ENCODE measurements around the gene MAD1L1.

Gene MAD1L1

GRCh38 chr7:1787241-1787640, 445.5 kb downstream of the MAD1L1 start:
- no peak for TF ChIP-seq CTCF (IDR thresholded peaks at IDR 0.05; ENCODE audit: low read depth, low read length, missing control alignments)
- no peak overlapping the region for H3K4me3 ChIP-seq (replicated peaks; ENCODE audit: low read depth, low read length)
- no peak for DNase-seq (ENCODE audit: extremely low read depth, low read depth)

GRCh38 chr7:1785839-1786238, 446.9 kb downstream of the MAD1L1 start:
- TF ChIP-seq CTCF (IDR thresholded peaks at IDR 0.05; ENCODE audit: low read depth, low read length, missing control alignments): no peak
- no peak overlapping the region for H3K4me3 ChIP-seq (replicated peaks; ENCODE audit: low read depth, low read length)
- DNase-seq (ENCODE audit: extremely low read depth, low read depth): no peak

GRCh38 chr7:1781369-1781768, 451.4 kb downstream of the MAD1L1 start:
- no peak overlapping the region for H3K4me3 ChIP-seq (replicated peaks; ENCODE audit: low read depth, low read length)
- no peak for TF ChIP-seq CTCF (IDR thresholded peaks at IDR 0.05; ENCODE audit: low read depth, low read length, missing control alignments)
- DNase-seq (ENCODE audit: extremely low read depth, low read depth): no peak

- no peak for DNase-seq (ENCODE audit: extremely low read depth, low read depth)
- no peak for TF ChIP-seq CTCF (IDR thresholded peaks at IDR 0.05; ENCODE audit: low read depth, low read length, missing control alignments)
Measured at GRCh38 chr7:1779445-1779844, 453.3 kb downstream of the MAD1L1 start.

GRCh38 chr7:1777122-1777521, 455.6 kb downstream of the MAD1L1 start:
- TF ChIP-seq CTCF (IDR thresholded peaks at IDR 0.05; ENCODE audit: low read depth, low read length, missing control alignments): no peak
- DNase-seq (ENCODE audit: extremely low read depth, low read depth): no peak
- H3K4me3 ChIP-seq (replicated peaks; ENCODE audit: low read depth, low read length): no peak overlapping the region

More at GRCh38 chr7:1779445-1779844, 453.3 kb downstream of the MAD1L1 start:
- H3K4me3 ChIP-seq (replicated peaks; ENCODE audit: low read depth, low read length): no peak overlapping the region

GRCh38 chr7:1775389-1775788, 457.4 kb downstream of the MAD1L1 start:
- H3K4me3 ChIP-seq (replicated peaks; ENCODE audit: low read depth, low read length): no peak overlapping the region
- DNase-seq (ENCODE audit: extremely low read depth, low read depth): no peak
- TF ChIP-seq CTCF (IDR thresholded peaks at IDR 0.05; ENCODE audit: low read depth, low read length, missing control alignments): no peak

- no peak overlapping the region for H3K4me3 ChIP-seq (replicated peaks; ENCODE audit: low read depth, low read length)
- DNase-seq (ENCODE audit: extremely low read depth, low read depth): no peak
- no peak for TF ChIP-seq CTCF (IDR thresholded peaks at IDR 0.05; ENCODE audit: low read depth, low read length, missing control alignments)
Measured at GRCh38 chr7:1770331-1770730, 462.4 kb downstream of the MAD1L1 start.

All from HFF-Myc (cell line).